ENCODE data around the gene SLFN12L. TPM values are rescaled to one million over a fixed set of nuclear protein-coding genes. Genes with fewer than 3 reads are reported as not detected.
A peak's percentile ranks its signal among the peaks of the same experiment; 100 is the strongest.

SLFN12L gene
- polyA plus RNA-seq, 1 of the 3 experiments (the other 2 are of a cell fraction): not detected

DNA sequence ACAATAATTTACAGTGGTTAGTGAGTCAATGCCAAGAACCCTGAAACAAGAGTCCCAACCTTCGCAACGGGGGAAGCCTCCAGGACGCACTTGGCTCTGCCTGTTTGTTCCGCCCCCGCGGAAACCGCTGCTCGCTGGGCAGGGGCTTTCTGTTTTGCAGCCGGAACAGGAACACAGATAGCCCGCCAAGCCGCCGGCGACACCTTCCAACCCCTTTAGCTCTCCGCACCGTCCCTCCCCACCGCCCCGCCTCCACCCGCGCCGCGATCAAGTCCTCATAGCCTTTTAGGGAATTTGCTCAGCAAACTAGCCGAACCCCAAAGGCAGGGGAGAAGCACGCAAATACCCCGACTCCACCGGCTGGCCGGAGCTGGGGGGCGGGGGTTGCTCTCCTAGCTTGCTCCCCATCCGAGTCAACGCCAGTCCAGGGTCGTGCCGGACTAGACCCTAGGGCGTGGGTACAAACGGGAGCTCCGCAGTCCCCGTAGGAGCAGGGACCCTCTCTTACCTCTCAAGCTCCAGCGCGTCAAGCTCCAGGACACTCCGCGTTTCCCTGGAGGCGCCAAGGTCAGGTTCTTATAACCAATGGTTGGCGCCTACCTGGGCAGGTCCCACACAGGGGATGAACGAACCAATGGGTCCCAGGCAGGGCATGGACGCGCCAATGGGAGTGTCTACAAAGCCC lies 89.1 kb downstream of the SLFN12L start, which contains the start of gene SLFN13:
Gene SLFN13 (minus strand): TSS at position 553 of the 685 bp plus-strand sequence. CDS start 3,086 bp downstream, outside the sequence.
- no peaks in the 10 kb centered on the region for H3K9me2 ChIP-seq
- 3% methylated on average over 38 of the region's 44 CpGs for WGBS (ENCODE audit: low lambda C conversion rate)
- H3K9me3 ChIP-seq: no peaks in the 10 kb centered on the region
- no peaks in the 10 kb centered on the region for H3K36me3 ChIP-seq (replicated peaks in 1 of 2; ENCODE audit: control insufficient read depth in 1 of 2, insufficient read depth in 2 of 2, low read length in 1 of 2)
- no peaks in the 10 kb centered on the region for H4K20me1 ChIP-seq (ENCODE audit: insufficient read depth)
- POLR2A ChIA-PET: no interaction called here
- DNase-seq: peak; percentile 17
- peak within 1 kb of the TSS; percentile 78 for H3K4me2 ChIP-seq
- H3K79me2 ChIP-seq (ENCODE audit: insufficient read depth): no peaks in the 10 kb centered on the region
- H2AFZ ChIP-seq (ENCODE audit: low read depth): peak within 1 kb of the TSS; percentile 63; the same call in 1 of the 2 replicates
- peaks cover 82% of the 10 kb centered on the region for H3K27me3 ChIP-seq (ENCODE audit: insufficient read depth)
- H3K9ac ChIP-seq: no peak within 1 kb of the TSS
- no peaks in the 10 kb centered on the region for H3F3A ChIP-seq (replicated peaks; ENCODE audit: insufficient read depth)
- no peaks in the 10 kb centered on the region for H3K4me1 ChIP-seq (ENCODE audit: control insufficient read depth in 1 of 2, insufficient read depth in 2 of 2, low read depth in 1 of 2, low read length in 1 of 2)
- H3K27ac ChIP-seq (ENCODE audit: low read depth in 2 of 2, low read length in 1 of 2): no peak within 1 kb of the TSS
- H3K4me3 ChIP-seq (ENCODE audit: low read depth in 2 of 2, low read length in 1 of 2): peak within 1 kb of the TSS in 1 of 2 experiments; percentile 58; a peak in 2 of 4 replicates
- TF ChIP-seq EZH2phosphoT487 (IDR thresholded peaks at IDR 0.05; ENCODE audit: borderline replicate concordance, low read depth) (0 out of 2 replicates have a peak, but pooled peaks have one; percentile 81), USF1 (IDR thresholded peaks at IDR 0.05; ENCODE audit: borderline replicate concordance, low read depth) (no peak)
- CTCF ChIA-PET: no interaction called here

GRCh38 chr17:35447499-35447898 lies 90.0 kb downstream of the SLFN12L start:
- Histone ChIP-seq H2AFZ (ENCODE audit: low read depth) (no peak overlapping the region), H3K4me3 (ENCODE audit: low read depth in 2 of 2, low read length in 1 of 2) (no peak overlapping the region), H3K36me3 (replicated peaks in 1 of 2; ENCODE audit: control insufficient read depth in 1 of 2, insufficient read depth in 2 of 2, low read length in 1 of 2) (no peaks in the 10 kb centered on the region), H3K27me3 (ENCODE audit: insufficient read depth) (peaks cover 76% of the 10 kb centered on the region), H3K9ac (no peak overlapping the region), H3K9me2 (no peaks in the 10 kb centered on the region), H3K27ac (ENCODE audit: low read depth in 2 of 2, low read length in 1 of 2) (no peak overlapping the region), H3F3A (replicated peaks; ENCODE audit: insufficient read depth) (no peaks in the 10 kb centered on the region), H4K20me1 (ENCODE audit: insufficient read depth) (no peaks in the 10 kb centered on the region), H3K79me2 (ENCODE audit: insufficient read depth) (no peaks in the 10 kb centered on the region), H3K9me3 (no peaks in the 10 kb centered on the region), H3K4me1 (ENCODE audit: control insufficient read depth in 1 of 2, insufficient read depth in 2 of 2, low read depth in 1 of 2, low read length in 1 of 2) (no peaks in the 10 kb centered on the region), H3K4me2 (no peak overlapping the region)
- 16% methylated on average over 3 of the region's 3 CpGs for WGBS (ENCODE audit: low lambda C conversion rate)
- no peak for DNase-seq
- ChIA-PET CTCF (no interaction called here), POLR2A (no interaction called here)
- TF ChIP-seq FOSL2 (IDR thresholded peaks at IDR 0.05; ENCODE audit: borderline replicate concordance, low read depth) (no peak), EZH2phosphoT487 (IDR thresholded peaks at IDR 0.05; ENCODE audit: borderline replicate concordance, low read depth) (no peak), MAX (IDR thresholded peaks at IDR 0.05; ENCODE audit: low read depth) (no peak), ELF1 (IDR thresholded peaks at IDR 0.05) (no peak), EP300 (IDR thresholded peaks at IDR 0.05; ENCODE audit: borderline replicate concordance in 1 of 2, low read depth in 1 of 2, low read length in 1 of 2) (no peak), TCF12 (IDR thresholded peaks at IDR 0.05) (no peak), CHD2 (IDR thresholded peaks at IDR 0.05; ENCODE audit: low read length, partially characterized antibody) (no peak), SIN3A (IDR thresholded peaks at IDR 0.05; ENCODE audit: borderline replicate concordance, low read depth, low read length) (no peak), MXI1 (IDR thresholded peaks at IDR 0.05; ENCODE audit: low read depth, low read length) (no peak), RFX5 (IDR thresholded peaks at IDR 0.05; ENCODE audit: low read length) (no peak), YY1 (IDR thresholded peaks at IDR 0.05; ENCODE audit: low read depth) (no peak)
- TF ChIP-seq, protein P1, sequence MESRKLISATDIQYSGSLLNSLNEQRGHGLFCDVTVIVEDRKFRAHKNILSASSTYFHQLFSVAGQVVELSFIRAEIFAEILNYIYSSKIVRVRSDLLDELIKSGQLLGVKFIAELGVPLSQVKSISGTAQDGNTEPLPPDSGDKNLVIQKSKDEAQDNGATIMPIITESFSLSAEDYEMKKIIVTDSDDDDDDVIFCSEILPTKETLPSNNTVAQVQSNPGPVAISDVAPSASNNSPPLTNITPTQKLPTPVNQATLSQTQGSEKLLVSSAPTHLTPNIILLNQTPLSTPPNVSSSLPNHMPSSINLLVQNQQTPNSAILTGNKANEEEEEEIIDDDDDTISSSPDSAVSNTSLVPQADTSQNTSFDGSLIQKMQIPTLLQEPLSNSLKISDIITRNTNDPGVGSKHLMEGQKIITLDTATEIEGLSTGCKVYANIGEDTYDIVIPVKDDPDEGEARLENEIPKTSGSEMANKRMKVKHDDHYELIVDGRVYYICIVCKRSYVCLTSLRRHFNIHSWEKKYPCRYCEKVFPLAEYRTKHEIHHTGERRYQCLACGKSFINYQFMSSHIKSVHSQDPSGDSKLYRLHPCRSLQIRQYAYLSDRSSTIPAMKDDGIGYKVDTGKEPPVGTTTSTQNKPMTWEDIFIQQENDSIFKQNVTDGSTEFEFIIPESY (IDR thresholded peaks at IDR 0.05; ENCODE audit: borderline replicate concordance, low read depth): no peak
